Measurements from ENCODE around the gene ARRB1. TPM values are rescaled to one million over a fixed set of nuclear protein-coding genes. Genes with fewer than 3 reads are reported as not detected.

The ARRB1 gene
- total RNA-seq, 4 donors from 2014 or later: 26.3 to 104 (median 29.3) TPM

- intact Hi-C loops (cut with DNase I; ENCODE audit: low total_unique reads): no loop called here
- WGBS, 2 donors: 87 to 88% methylated on average over 9 to 10 of the region's 12 CpGs
- no peak for TF ChIP-seq POLR2A (IDR thresholded peaks at IDR 0.05)
- no peak for TF ChIP-seq CTCF (IDR thresholded peaks at IDR 0.05)
- H3K4me3 ChIP-seq (ENCODE audit: low read depth, poor library complexity, severe bottlenecking): no peak overlapping the region
- DNase-seq (ENCODE audit: low spot score in 2 of 2): peak in 1 of 2 donors; percentile 77
Observed at GRCh38 chr11:75272821-75273301, 78.6 kb downstream of the ARRB1 start.

- WGBS, 2 donors: 93 to 98% methylated on average over 5 of the region's 5 CpGs
- intact Hi-C loops (cut with DNase I; ENCODE audit: low total_unique reads): no loop called here
- TF ChIP-seq CTCF (IDR thresholded peaks at IDR 0.05) (no peak), POLR2A (IDR thresholded peaks at IDR 0.05) (no peak)
- peak in 1 of 2 donors; percentile 67 for DNase-seq (ENCODE audit: low spot score in 2 of 2)
- H3K4me3 ChIP-seq (ENCODE audit: low read depth, poor library complexity, severe bottlenecking): no peak overlapping the region
Observed at GRCh38 chr11:75272391-75272790, 79.1 kb downstream of the ARRB1 start.

GRCh38 chr11:75271730-75272129 is 79.7 kb downstream of the ARRB1 start:
- TF ChIP-seq POLR2A (IDR thresholded peaks at IDR 0.05) (no peak), CTCF (IDR thresholded peaks at IDR 0.05) (no peak)
- DNase-seq (ENCODE audit: low spot score in 2 of 2): peak in 1 of 2 donors; percentile 28
- no peak overlapping the region for H3K4me3 ChIP-seq (ENCODE audit: low read depth, poor library complexity, severe bottlenecking)
- intact Hi-C loops (cut with DNase I; ENCODE audit: low total_unique reads): no loop called here
- WGBS, 2 donors: 72 to 74% methylated on average over 6 of the region's 6 CpGs

- no peak for TF ChIP-seq POLR2A (IDR thresholded peaks at IDR 0.05)
- no peak for TF ChIP-seq CTCF (IDR thresholded peaks at IDR 0.05)
- WGBS, 2 donors: 61 to 76% methylated on average over 3 of the region's 3 CpGs
- intact Hi-C loops (cut with DNase I; ENCODE audit: low total_unique reads): no loop called here
- H3K4me3 ChIP-seq (ENCODE audit: low read depth, poor library complexity, severe bottlenecking): no peak overlapping the region
- DNase-seq (ENCODE audit: low spot score in 2 of 2): peak in 1 of 2 donors; percentile 10
Observed at GRCh38 chr11:75270896-75271418, 80.5 kb downstream of the ARRB1 start.

- DNase-seq (ENCODE audit: low spot score in 2 of 2): peak in 1 of 2 donors; percentile 78
- TF ChIP-seq CTCF (IDR thresholded peaks at IDR 0.05) (no peak), POLR2A (IDR thresholded peaks at IDR 0.05) (no peak)
- WGBS, 2 donors: 92 to 93% methylated on average over 9 of the region's 9 CpGs
- intact Hi-C loops (cut with DNase I; ENCODE audit: low total_unique reads): no loop called here
- no peak overlapping the region for H3K4me3 ChIP-seq (ENCODE audit: low read depth, poor library complexity, severe bottlenecking)
Observed at GRCh38 chr11:75269896-75270295, 81.6 kb downstream of the ARRB1 start.

- 96 to 97% methylated on average over 4 of the region's 4 CpGs for WGBS, 2 donors
- intact Hi-C loops (cut with DNase I; ENCODE audit: low total_unique reads): no loop called here
- H3K4me3 ChIP-seq (ENCODE audit: low read depth, poor library complexity, severe bottlenecking): no peak overlapping the region
- DNase-seq (ENCODE audit: low spot score in 2 of 2): peak in 1 of 2 donors; percentile 81
- TF ChIP-seq CTCF (IDR thresholded peaks at IDR 0.05) (no peak), POLR2A (IDR thresholded peaks at IDR 0.05) (no peak)
Observed at GRCh38 chr11:75269367-75269660, 82.1 kb downstream of the ARRB1 start.
